GM21515 (cell line): Measurements from ENCODE around the gene TSPAN33.
"Not testable (repeated sequence)": the region's sequence is repeated elsewhere in the genome, so short reads cannot be mapped to it uniquely, and the experiment has no call there.

Experiments used
- ATAC-seq: cut with Tn5 transposase; IDR thresholded peaks from one replicate; pipeline ENCODE4 v1.9.1; 2021; ENCODE audit not compliant: unreplicated experiment

TSPAN33 gene

DNA sequence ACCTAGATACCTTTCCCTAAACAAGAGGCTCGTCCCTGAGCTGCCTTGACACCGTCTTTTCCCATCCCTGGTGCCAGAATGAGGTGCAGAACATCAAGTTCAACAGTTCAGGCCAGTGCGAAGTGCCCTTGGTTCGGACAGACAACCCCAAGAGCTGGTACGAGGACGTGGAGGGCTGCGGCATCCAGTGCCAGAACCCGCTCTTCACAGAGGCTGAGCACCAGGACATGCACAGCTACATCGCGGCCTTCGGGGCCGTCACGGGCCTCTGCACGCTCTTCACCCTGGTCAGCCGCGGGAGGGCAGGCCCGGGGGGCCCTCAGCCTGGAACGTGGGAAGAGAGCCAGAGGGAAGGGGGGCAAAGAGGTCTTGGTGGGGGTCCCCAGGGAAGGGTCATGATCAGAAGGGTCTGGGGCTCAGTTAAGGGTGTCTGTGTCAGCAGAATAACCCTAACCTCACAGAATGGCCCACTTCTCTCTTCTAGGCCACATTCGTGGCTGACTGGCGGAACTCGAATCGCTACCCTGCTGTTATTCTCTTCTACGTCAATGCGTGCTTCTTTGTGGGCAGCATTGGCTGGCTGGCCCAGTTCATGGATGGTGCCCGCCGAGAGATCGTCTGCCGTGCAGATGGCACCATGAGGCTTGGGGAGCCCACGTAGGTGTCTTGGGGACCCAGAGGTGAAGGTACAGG lies 60.8 kb downstream of the TSPAN33 start:
- no peak for ATAC-seq

DNA sequence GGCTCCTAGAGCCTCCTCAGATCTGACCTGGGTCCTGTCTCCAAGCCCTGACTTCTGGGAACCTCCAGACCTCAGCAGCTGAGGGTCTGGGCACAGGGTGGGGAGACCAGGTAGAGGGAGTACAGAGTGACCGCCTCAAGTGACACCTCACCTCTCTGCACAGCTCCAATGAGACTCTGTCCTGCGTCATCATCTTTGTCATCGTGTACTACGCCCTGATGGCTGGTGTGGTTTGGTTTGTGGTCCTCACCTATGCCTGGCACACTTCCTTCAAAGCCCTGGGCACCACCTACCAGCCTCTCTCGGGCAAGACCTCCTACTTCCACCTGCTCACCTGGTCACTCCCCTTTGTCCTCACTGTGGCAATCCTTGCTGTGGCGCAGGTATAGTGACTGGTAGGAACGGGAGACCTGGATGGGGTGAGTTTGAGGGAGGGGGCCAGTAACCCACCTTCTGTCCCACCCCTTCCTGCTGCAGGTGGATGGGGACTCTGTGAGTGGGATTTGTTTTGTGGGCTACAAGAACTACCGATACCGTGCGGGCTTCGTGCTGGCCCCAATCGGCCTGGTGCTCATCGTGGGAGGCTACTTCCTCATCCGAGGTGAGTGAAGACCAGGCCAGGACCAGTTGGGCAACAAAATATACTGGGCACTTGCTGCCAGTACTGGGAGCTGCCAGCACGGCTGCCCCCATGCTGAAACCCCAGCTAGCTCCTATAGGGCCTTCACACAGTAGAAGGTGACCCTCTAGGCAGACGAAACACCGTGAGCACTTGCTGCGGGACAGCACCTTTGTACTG lies 61.7 kb downstream of the TSPAN33 start:
- no peak for ATAC-seq

DNA sequence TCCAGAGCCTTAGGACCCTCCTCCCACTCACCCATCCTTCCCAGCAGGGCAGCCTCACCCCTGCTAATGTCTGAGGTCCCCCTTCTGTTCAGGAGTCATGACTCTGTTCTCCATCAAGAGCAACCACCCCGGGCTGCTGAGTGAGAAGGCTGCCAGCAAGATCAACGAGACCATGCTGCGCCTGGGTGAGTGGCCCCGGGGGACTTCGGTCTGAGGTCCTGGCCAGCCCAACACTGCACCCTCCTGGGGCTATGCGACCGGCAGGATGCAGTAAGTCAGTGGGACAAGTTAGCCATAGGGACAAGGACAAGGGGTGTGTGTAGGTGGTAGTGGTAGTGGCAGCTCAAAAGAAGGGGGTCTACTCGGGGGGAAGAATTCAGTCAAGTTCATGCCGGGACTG lies 64.2 kb downstream of the TSPAN33 start:
- ATAC-seq, result no peak

DNA sequence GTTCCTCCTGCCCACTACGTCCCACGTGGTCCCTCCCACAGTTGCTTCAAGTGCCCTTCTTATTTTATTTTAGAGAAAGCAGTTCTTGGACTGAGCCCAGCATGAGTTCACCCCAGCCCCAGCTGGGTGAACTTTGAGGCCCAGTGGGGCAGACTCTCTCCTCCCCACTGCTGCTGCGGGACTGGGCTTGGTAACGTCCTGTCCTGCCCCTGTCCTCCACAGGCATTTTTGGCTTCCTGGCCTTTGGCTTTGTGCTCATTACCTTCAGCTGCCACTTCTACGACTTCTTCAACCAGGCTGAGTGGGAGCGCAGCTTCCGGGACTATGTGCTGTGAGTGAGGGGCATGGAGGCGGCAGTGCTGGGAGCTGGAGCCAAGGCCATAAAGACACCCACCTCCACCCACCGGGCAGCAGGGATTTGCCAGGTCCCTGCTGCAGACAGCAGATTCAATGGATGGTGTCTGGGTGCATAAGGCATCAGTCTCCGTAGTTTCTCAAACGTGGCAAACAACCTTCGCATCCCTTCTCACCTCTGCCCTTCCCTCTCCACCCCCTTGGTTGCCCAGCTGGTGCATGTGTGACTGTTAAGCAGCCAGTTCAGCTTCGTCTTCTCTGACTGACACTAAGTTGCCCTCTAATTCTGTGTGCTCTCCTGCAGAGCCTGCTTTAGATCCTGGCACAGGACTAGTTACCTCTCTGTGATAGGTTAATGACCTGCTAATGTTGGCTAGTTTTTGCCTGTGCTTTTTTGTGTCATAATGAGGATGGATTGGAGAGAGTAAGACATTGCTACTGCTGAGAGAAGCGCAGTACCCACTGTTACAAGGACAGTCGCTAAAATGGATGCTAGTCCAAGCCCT lies 64.8 kb downstream of the TSPAN33 start:
- ATAC-seq, result no peak

DNA sequence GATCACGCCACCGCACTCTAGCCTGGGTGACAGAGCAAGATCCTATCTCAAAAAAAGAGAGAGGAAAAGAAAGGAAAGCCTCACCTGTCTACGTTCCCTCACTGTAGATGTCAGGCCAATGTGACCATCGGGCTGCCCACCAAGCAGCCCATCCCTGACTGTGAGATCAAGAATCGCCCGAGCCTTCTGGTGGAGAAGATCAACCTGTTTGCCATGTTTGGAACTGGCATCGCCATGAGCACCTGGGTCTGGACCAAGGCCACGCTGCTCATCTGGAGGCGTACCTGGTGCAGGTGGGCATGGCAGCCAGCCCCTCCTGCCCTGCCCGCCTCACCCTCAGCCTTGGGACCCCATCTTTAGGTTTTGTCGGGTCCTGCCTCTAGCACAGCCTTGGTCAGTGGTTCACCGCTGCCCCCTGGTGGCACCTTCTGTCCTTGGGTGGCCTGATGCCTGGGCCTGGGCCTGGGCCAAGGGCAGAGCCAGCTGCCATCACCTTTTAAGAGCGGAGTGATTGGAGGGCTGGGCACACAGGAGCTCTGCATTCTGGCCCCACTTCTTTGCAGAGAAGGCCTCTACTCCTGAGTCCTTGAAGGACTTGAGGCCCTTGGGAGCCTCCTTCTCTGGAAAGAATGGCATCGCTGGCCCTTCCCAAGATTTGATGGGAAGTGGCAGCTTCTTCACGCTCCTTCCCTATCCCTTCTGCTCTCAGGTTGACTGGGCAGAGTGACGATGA lies 65.9 kb downstream of the TSPAN33 start:
- peak; percentile 70 for ATAC-seq

DNA sequence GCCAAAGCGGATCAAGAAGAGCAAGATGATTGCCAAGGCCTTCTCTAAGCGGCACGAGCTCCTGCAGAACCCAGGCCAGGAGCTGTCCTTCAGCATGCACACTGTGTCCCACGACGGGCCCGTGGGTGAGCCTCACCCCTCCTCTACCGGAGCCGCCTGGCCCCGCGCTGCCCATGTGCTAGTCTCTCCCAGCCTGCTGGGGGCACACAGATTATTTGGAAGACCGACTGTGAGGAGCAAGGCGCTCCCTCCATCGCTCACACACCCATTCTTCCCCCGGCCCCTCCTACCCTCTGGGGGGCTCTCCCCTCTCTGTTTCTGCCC lies 66.4 kb downstream of the TSPAN33 start:
- no peak for ATAC-seq

DNA sequence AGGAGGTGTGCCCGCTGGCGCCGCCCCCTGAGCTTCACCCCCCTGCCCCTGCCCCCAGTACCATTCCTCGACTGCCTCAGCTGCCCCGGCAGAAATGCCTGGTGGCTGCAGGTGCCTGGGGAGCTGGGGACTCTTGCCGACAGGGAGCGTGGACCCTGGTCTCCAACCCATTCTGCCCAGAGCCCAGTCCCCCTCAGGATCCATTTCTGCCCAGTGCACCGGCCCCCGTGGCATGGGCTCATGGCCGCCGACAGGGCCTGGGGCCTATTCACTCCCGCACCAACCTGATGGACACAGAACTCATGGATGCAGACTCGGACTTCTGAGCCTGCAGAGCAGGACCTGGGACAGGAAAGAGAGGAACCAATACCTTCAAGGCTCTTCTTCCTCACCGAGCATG lies 67.6 kb downstream of the TSPAN33 start:
- no peak for ATAC-seq

DNA sequence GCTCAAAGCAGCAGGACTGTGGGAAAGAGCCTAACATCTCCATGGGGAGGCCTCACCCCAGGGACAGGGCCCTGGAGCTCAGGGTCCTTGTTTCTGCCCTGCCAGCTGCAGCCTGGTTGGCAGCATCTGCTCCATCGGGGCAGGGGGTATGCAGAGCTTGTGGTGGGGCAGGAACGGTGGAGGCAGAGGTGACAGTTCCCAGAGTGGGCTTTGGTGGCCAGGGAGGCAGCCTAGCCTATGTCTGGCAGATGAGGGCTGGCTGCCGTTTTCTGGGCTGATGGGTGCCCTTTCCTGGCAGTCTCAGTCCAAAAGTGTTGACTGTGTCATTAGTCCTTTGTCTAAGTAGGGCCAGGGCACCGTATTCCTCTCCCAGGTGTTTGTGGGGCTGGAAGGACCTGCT lies 68.1 kb downstream of the TSPAN33 start:
- no peak for ATAC-seq

DNA sequence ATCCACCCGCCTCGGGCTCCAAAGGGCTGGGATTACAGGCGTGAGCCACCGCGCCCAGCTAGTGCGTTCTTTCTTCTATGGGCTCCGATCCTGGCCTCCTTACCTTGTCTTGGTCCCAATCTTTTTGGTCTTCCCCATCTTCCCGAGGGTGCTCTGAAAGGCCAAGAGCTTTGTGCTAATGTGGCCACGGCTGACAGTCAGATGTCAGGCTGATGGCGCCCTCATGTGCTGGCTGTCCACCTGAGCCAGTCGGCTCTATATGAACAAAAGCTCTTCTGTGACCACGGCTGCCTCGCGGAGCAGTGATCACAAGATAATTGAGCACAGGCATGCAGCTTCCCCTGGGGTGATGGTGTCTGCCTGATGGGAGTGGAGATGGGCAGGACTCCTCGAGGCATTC lies 69.3 kb downstream of the TSPAN33 start:
- no peak for ATAC-seq

DNA sequence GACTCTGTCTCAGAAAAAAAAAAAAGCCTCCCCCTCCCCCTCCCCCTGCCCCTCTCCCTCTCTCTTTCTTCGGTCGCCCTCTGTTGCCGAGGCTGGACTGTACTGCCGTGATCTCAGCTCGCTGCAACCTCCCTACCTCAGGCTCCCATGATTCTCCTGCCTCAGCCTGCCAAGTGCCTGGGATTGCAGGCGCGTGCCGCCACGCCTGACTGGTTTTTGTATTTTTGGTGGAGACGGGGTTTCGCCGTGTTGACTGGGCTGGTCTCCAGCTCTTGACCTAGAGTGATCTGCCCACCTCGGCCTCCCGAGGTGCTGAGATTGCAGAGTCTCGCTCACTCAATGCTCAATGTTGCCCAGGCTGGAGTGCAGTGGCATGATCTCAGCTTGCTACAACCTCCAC lies 71.2 kb downstream of the TSPAN33 start:
- ATAC-seq, result not testable (repeated sequence)

DNA sequence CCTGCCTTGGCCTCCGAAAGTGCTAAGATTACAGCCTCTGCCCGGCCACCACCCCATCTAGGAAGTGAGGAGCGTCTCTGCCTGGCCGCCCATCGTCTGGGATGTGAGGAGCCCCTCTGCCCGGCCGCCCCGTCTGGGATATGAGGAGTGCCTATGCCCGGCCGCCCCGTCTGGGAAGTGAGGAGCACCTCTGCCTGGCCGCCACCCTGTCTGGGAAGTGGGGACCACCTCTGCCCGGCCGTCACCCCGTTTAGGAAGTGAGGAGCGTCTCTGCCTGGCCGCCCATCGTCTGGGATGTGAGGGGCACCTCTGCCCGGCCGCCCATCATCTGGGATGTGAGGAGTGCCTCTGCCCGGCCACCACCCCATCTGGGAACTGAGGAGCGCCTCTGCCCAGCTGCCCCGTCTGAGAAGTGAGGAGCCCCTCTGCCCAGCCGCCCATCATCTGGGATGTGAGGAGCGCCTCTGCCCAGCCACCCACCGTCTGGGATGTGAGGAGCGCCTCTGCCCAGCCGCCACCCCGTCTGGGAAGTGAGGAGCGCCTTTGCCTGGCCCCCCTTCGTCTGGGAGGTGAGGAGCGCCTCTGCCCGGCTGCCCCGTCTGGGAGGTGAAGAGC lies 71.7 kb downstream of the TSPAN33 start:
- ATAC-seq, result not testable (repeated sequence)

DNA sequence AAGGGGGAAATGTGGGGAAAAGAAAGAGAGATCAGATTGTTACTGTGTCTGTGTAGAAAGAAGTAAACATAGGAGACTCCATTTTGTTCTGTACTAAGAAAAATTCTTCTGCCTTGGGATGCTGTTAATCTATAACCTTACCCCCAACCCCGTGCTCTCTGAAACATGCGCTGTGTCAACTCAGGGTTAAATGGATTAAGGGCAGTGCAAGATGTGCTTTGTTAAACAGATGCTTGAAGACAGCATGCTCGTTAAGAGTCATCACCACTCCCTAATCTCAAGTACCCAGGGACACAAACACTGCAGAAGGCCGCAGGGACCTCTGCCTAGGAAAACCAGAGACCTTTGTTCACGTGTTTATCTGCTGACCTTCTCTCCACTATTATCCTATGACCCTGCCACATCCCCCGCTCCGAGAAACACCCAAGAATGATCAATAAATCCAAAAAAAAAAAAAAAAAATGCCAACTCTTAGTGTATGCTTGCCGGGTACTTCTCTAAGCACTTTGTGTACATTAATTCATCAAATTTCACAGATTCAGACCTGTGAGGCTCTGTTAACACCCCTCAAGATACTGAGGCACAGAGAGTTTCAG lies 72.4 kb downstream of the TSPAN33 start:
- ATAC-seq, result not testable (repeated sequence)

DNA sequence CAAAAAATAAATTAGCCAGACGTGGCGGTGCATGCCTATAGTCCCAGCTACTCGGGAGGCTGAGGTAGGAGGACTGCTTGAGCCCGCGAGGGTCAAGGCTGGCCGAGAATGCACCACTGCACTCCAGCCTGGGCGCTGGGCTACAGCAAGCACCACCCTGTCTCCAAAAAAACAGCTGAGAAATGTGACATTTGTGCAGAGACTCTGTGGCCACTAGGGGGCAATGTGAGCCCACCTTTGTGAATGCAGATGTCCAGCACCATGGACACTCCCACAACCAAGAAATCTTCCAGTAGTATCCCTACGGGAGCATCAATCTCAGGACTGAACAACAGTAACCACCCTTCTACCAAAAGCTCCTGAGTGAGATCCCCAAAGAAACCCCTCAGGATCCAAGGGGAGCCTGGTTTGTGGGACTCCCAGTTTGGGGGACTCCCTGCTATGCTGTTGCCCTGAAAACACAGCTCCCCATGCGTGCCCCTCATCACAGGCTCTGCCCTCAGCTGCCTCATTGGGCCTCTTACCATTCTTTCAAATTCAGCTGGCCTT lies 74.1 kb downstream of the TSPAN33 start:
- no peak for ATAC-seq

DNA sequence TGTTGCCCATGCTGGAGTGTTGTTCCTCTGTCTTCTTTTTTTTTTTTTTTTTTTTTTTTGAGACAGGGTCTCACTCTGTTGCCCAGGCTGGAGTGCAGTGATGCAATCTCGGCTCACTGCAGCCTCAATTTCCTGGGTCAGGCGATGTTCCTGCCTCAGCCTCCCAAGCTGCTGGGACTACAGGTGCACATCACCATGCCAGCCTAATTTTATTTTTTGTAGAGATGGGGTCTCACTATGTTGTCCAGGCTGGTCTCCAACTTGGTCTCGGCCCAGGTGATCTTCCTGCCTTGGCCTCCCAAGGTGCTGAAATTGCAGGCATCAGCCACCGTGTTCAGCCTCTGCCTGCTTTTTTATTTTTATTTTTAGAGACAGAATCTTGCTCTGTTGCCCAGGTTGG lies 74.7 kb downstream of the TSPAN33 start:
- ATAC-seq, result not testable (repeated sequence)
